ENCODE results near the gene KLHL22. TPM values are rescaled to one million over a fixed set of nuclear protein-coding genes. Genes with fewer than 3 reads are reported as not detected.
"Not testable (repeated sequence)": the region's sequence is repeated elsewhere in the genome, so short reads cannot be mapped to it uniquely, and the experiment has no call there.

KLHL22 gene
- total RNA-seq, 2 experiments from 2014 or later = 13.9 to 14.8 TPM

DNA sequence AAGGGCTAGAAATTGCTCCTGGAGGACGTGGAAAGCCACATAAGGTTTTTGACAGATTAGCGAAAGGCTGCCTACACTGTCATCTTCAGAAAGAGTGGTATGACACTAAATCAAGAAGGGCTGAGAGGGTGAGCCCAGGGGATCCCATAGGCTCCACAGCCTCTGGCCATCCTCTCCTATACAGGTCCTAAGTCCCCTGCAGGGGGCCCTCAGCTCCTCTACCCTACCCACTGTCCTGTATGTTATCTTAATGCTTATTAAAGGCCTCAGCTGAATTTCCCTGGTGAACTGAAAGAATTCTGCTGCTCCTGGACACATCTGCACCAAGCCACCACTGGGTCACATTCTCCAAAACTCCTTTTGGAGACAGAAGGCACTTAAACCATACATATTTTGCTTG is 7.9 kb downstream of the KLHL22 start:
- POLR2A ChIA-PET = no interaction called here
- CTCF ChIA-PET = no interaction called here

DNA sequence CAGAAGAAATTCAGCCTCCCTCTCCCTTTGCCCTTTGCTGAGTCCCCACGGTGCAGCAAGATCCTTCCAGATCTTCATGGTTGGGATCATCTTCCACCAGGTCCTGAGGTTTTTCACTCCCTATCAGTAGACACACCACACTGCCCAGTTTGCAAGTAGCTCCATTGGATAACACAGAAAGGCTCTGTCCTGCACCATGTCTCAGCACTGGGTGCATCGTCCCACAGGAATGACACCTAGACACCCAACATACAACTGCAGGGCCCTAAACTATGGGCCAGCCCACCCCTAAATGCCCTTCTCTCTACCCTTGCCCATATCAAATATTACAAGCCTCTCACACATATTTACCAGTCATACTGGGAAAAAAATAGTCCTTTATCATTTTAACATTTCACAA is 9.4 kb downstream of the KLHL22 start:
- ChIA-PET CTCF (no interaction called here), POLR2A (no interaction called here)

DNA sequence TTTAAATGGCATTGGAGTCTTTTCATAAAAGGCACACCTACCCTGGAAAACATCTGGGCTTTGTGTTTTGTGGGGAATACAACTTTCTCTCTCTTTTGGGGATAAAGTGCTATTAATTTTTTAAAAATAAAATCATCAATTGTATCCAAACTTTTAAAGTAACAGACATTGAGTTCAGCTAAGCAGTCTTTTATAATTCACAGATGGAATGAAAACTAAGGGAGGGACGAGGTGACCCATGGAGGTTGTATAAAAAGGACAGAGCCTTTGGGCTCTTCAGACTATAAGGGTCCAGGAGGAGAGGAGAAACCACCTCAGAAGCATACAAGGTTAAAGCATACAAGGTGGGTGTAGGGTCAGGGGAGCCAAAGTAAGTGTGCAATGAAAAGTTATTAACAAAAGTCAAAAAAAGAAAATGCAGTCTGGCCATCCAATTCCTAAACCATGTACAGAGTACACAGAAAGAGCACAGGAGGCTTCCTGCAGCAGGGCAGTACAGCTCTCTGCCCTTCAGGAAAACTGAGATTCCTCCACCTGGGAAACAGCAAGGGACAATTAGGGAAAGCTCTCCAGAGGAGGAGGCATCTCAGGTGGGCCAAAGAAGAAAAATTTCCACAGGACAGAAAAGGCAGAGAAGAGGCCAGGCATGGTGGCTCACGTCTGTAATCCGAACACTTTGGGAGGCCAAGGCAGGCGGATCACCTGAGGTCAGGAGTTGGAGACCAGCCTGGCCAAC is 10.5 kb downstream of the KLHL22 start:
- POLR2A ChIA-PET = no interaction called here

GRCh38 chr22:20483771-20484170 is 11.8 kb downstream of the KLHL22 start:
- POLR2A ChIA-PET = no interaction called here
- CTCF ChIA-PET = interaction anchor here (1.5 kb wide), 1 partner anchor 30 kb away, joined by 5 read pairs; no protein-coding TSS in a partner anchor

More for the DNA sequence above, 10.5 kb downstream of the KLHL22 start:
- CTCF ChIA-PET = interaction anchor here (1.1 kb wide), 1 partner anchor 79 kb away, joined by 3 read pairs; no protein-coding TSS in a partner anchor

GRCh38 chr22:20483143-20483506 is 12.5 kb downstream of the KLHL22 start:
- CTCF ChIA-PET = interaction anchor here (1.1 to 1.5 kb wide), 2 partner anchors 8 to 29 kb away, joined by 4 to 5 read pairs; no protein-coding TSS in a partner anchor

GRCh38 chr22:20479612-20480196 is 15.9 kb downstream of the KLHL22 start:
- CTCF ChIA-PET = no interaction called here
- POLR2A ChIA-PET = no interaction called here

More at GRCh38 chr22:20483143-20483506, 12.5 kb downstream of the KLHL22 start:
- POLR2A ChIA-PET = not testable (repeated sequence)

- POLR2A ChIA-PET = not testable (repeated sequence)
- CTCF ChIA-PET = interaction anchor here (0.7 kb wide), 1 partner anchor 168 kb away, joined by 4 read pairs; no protein-coding TSS in a partner anchor
These were observed 17.5 kb downstream of the KLHL22 start for GRCh38 chr22:20478059-20478458.

DNA sequence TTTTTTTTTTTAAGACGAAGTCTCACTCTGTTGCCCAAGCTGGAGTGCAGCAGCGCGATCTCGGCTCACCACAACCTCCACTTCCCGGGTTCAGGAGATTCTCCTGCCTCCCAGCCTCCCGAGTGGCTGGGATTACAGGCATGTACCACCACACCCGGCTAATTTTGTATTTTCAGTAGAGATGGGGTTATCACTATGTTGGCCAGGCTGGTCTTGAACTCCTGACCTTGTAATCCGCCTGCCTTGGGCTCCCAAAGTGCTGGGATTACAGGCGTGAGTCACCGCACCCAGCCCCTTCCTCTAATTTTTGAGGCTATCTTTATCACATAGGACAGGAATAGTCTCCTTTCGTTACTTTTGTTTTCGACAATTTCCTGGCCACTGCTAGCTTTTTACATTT is 20.0 kb downstream of the KLHL22 start:
- POLR2A ChIA-PET, CTCF ChIA-PET: not testable (repeated sequence)

GRCh38 chr22:20475115-20475436 is 20.5 kb downstream of the KLHL22 start:
- CTCF ChIA-PET = no interaction called here
- POLR2A ChIA-PET = no interaction called here

GRCh38 chr22:20472629-20473442 is 22.8 kb downstream of the KLHL22 start:
- CTCF ChIA-PET = interaction anchor here (1.0 kb wide), 1 partner anchor 97 kb away, joined by 3 read pairs; no protein-coding TSS in a partner anchor

GRCh38 chr22:20471126-20471833 is 24.3 kb downstream of the KLHL22 start:
- POLR2A ChIA-PET = no interaction called here
- CTCF ChIA-PET = no interaction called here

More at GRCh38 chr22:20472629-20473442, 22.8 kb downstream of the KLHL22 start:
- POLR2A ChIA-PET = no interaction called here

GRCh38 chr22:20470525-20470924 is 25.1 kb downstream of the KLHL22 start:
- CTCF ChIA-PET, POLR2A ChIA-PET: not testable (repeated sequence)

DNA sequence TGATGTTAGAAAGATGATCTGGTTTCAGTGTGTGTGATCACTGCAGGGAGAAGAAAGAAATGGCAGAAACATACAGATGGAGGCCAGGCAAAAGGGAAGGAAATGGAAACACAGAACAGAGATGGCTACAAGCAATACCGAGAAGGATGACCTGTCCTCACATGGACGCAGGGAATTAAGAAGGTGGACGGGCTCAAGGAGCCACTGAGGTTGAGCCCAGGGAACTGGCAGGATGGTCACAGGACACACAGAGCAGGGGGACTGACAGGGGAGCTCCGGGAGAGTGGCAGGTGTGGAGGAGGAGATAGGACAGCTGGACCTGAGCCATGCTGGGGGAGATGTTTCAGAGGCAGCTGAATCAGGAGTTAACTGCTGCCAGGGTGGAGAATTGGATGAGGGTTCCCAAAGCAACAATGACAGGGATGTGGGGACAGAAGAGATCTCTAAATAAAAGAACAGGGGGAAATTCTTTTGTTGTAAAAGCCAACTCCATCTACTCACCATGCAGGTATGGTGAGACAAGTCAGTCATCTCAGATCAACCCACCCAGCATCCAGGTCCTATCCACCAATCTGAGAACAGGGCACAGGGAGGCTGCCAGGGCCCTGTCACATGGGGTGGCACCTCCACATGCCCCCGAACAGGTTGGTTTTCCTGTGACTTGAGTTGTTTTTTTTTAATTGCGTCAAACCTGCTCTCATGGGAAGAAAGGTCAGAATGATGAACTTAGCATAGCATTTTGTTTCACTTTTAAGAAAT is 26.3 kb downstream of the KLHL22 start:
- POLR2A ChIA-PET = no interaction called here

DNA sequence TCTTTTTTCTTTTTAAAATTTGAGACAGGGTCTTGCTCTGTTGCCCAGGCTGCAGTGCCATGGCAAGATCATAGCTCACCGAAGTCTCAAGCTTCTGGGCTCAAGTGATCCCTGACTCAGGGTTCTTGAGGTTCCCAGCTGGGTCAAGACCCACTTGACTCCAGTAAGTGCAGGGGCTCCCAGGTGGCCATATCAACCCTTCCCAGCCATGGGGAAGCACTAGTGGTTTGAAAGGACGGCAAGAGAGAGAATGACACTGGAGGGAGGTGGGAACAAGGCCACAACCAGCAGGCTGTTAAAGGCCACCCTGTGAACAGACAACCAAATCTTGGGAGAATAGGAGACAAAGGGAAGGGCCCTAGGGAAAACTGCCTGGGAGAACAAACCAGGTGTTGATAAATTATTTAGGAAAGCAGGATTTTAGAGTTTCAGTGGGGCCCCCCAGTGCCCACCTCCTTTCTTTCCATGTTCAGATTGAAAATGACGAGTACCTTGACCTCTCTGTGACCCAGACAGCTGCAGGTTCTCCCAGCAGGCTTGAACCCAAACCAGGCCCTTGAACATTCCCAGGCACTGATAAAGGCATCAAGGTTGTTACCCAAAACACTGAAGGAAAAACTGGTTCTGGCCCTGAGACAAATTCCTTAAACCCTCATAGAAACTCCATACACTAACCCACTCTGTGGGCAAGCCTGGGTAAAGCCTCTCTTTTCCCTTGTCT is 28.8 kb downstream of the KLHL22 start:
- ChIA-PET POLR2A (no interaction called here), CTCF (no interaction called here)

More for the DNA sequence above, 26.3 kb downstream of the KLHL22 start:
- CTCF ChIA-PET = interaction anchor here (2.1 kb wide), 1 partner anchor 51 kb away, joined by 4 read pairs; no protein-coding TSS in a partner anchor

GRCh38 chr22:20465759-20466077 is 29.9 kb downstream of the KLHL22 start:
- ChIA-PET CTCF (interaction anchor here (0.7 kb wide), 1 partner anchor 550 kb away, joined by 3 read pairs; no protein-coding TSS in a partner anchor), POLR2A (no interaction called here)

DNA sequence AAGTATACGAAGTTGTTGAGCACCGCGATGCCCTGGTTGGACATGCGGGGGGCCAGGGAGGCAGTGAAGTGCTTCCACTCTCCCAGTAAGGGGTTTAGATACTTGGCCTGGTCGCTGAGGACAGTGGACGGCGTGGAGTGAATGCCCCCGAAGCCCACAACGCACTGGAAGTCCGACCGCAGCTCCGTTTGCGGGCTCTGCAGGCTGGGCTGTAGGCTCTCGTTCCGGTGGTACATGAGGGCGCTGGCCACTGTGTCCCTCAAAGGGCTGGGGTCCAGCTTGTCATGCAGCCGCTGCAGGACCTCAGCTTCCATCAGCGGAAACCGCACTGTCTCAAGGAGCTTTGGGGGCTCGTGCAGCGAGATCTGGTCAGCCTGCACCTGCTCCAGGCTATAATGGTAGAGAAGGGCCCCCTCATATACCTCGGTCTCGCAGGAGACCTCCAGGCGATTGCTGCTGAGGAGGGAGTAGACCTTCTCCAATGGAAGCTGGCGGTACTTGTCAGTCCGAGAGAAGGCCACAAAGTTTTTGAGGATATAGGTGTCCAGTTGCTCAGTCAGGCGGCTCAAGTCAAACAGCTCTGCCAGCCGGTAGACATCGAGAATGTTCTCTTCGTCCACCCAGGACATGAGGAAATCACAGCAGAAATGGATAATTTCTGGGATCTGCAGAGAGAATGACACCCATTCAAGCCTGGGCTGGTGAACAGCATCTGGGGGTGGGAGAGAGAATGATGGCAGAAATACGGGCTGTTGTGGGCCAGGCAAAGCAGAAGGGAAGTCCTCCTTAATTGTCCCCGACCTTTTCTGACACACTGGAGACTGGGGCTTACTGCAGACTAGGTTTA is 30.5 kb downstream of the KLHL22 start:
- ChIA-PET CTCF (interaction anchor here (1.3 to 1.6 kb wide), 2 partner anchors 47 to 70 kb away, joined by 3 to 6 read pairs; no protein-coding TSS in a partner anchor), POLR2A (interaction anchor here (1.3 kb wide), 1 partner anchor 30 kb away, joined by 3 read pairs; the partner anchor contains the start of gene KLHL22)

DNA sequence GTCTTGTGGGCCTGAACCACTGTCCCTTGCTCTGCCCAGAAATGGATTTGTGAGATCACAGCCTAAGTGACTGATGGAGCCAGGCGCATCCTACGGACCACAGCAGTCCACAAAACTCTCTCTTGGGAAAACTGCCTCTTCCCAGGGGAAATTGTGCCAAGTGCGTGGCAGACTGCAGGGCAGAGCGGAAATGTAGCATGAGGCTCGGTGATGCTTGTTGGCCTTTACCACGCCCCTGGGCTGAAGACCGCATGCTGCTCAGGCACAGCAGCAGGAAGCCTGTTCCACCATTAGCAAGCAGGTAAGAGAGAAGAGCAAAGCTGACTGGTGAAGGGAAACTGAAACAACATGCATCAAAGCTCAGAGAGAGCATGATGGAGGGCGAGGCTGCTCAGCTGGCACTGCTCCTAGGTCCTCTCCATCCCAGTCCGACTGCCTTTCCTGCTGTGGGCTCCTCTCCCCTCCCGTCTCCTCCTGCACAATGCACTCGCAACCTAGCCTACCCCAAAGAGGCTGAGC is 31.4 kb downstream of the KLHL22 start:
- ChIA-PET CTCF (interaction anchor here (0.8 to 1.6 kb wide), 5 partner anchors 10 to 88 kb away, joined by 3 to 6 read pairs (median 3); no protein-coding TSS in a partner anchor), POLR2A (interaction anchor here (0.6 to 1.3 kb wide), 2 partner anchors 31 to 415 kb away, joined by 3 to 5 read pairs; partner anchors contain the start of gene KLHL22)
